Stomach (tissue), 9 donors: Measurements from ENCODE around the gene MAP3K20. TPM values are rescaled to one million over a fixed set of nuclear protein-coding genes. Genes with fewer than 3 reads are reported as not detected.

Experiments
- DNase-seq, 2 donors: peaks; one replicate each; pipeline versions ENCODE4 v3.0.0 to v3.0.0-alpha.2; 2013 to 2019
- H3K27ac ChIP-seq, 5 donors: fragments of 200-600 bp in 4 of 5; sonication (generic) in 4 of 5; one replicate each; pipeline ENCODE4 v1.5.1; 2013 to 2019; ENCODE audit warnings: mild to moderate bottlenecking in 1 of 5, moderate library complexity in 1 of 5
- H3K27me3 ChIP-seq, 3 donors: fragments of 200-600 bp; sonication (generic); one replicate each; pipeline ENCODE4 v1.5.1; 2017 to 2019; ENCODE audit warnings: mixed run types in 1 of 3
- H3K36me3 ChIP-seq, 4 donors: fragments of 200-600 bp; sonication (generic); 1 replicate in 3 of 4; 2 replicates in 1 of 4; pipeline ENCODE4 v1.5.1; 2016 to 2019
- H3K4me1 ChIP-seq, 4 donors: fragments of 200-600 bp; sonication (generic); one replicate each; pipeline ENCODE4 v1.5.1; 2016 to 2019
- H3K4me3 ChIP-seq, 4 donors: fragments of 200-600 bp; sonication (generic) in 3 of 4; one replicate each; pipeline ENCODE4 v1.5.1; 2016 to 2019; ENCODE audit warnings: mild to moderate bottlenecking in 1 of 4
- H3K9me3 ChIP-seq, 4 donors: fragments of 200-600 bp; sonication (generic); one replicate each; pipeline ENCODE4 v1.5.1; 2016 to 2019
- EP300 ChIP-seq: sonication (generic); formaldehyde crosslinking; IDR thresholded peaks from one replicate; pipeline ENCODE4 v1.6.1; 2017; ENCODE audit warnings: antibody characterized with exemption
- POLR2A ChIP-seq, 4 donors: fragments of 450-650 bp; IDR thresholded peaks; one replicate each; pipeline ENCODE4 v1.6.1; 2016; ENCODE audit warnings: antibody characterized with exemption in 4 of 4, control low read depth in 2 of 4, mild to moderate bottlenecking in 1 of 4, moderate library complexity in 1 of 4
- POLR2AphosphoS5 ChIP-seq, 3 donors: sonication (generic); formaldehyde crosslinking; IDR thresholded peaks; one replicate each; pipeline ENCODE4 v1.6.1; 2016; ENCODE audit warnings: antibody characterized with exemption in 3 of 3
- WGBS, 5 donors: extraction: QIAGEN DNeasy Blood & Tissue Kit in 3 of 5; methylation state at CpG; one replicate each; pipeline versions ENCODE4 v1.1.5 to v1.1.7; 2013 to 2018; 5-methylcytosine and 5-hydroxymethylcytosine counted together
- intact Hi-C: fragments of 100-400 bp; cut with DNase I; formaldehyde crosslinking; loops from one replicate; pipeline ENCODE4 v1.15.1; 2023; ENCODE audit warnings: low total_unique reads
- polyA plus RNA-seq, 3 donors: library from polyadenylated mRNA; stranded (reverse); fragments of 200-250 nt; gene quantifications; one replicate each; pipeline ENCODE4 v1.2.3, GENCODE V29; 2013
- total RNA-seq, 5 donors: library from RNA; depleted of rRNA; stranded (reverse); fragments of >200 nt; gene quantifications; one replicate each; pipeline versions ENCODE4 v1.1.0 to v1.2.3, GENCODE V29; 2014 to 2016
- TF ChIP-seq, protein P1 (sequence below), 7 experiments: fragments of 450-650 bp in 4 of 7; fragments of 200-600 bp in 3 of 7; sonication (generic) in 3 of 7; IDR thresholded peaks; one replicate each; pipeline ENCODE4 v1.5.1; 2016 to 2019; ENCODE audit warnings: antibody characterized with exemption in 7 of 7, control low read depth in 2 of 7, mild to moderate bottlenecking in 1 of 7
- donor health status: healthy with polysubstance abuse.
- donor health status: Bipolar disorder and iron deficiency.
- donor health status: healthy.

MAP3K20 gene
- total and polyA plus RNA-seq, 8 donors, result 9.3 to 180 (median 29.2) TPM

DNA sequence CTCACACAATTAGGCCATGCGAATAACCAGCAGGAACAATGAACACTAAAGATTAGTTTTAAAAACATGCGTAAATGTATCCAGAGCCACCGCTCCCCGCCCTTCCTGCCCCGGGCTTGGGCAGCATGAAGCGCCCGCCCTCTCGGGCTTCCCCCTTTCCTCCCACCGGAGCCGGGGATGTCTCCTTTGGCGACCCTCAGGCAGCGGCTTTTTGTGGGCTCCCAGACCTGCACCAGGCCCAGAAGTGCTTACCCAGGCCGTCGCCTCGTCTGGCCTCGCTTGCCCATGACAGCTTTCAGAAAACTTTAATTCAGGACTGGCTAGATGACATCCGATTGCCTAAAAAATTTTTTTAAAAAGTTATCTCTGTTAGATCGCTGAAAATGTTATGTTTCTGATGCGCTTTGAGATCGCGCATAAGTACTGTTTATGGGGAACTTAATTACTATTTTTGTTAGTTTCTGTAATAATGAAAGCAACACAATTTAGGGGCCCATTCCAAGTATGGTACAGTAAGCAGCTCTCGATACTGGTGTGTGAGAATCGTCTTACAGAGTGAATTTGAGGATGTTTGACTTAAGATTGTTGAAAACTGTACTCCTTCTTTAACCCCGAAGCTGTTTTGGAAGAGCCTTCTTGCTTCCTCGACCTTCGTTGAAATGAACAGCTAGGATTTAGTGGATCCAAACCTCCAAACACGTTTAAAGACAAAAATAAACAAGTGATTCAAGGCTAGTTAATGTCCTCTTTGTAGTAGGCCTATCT lies 1.1 kb downstream of the MAP3K20 start:
- 2 to 12% (median 5%) methylated on average over 27 of the region's 27 CpGs for WGBS, 5 donors
- Histone ChIP-seq H3K4me3 (peak overlapping the region; percentile 72 to 86 (median 78)), H3K36me3 (no peaks in the 10 kb centered on the region), H3K27ac (peak overlapping the region; percentile 83 to 99 (median 92)), H3K9me3 (no peaks in the 10 kb centered on the region), H3K4me1 (peaks cover 0 to 57% (median 28%) of the 10 kb centered on the region in 4 donors), H3K27me3 (no peaks in the 10 kb centered on the region)
- peak; percentile 44 to 78 for DNase-seq
- TF ChIP-seq POLR2AphosphoS5 (IDR thresholded peaks at IDR 0.05) (peak in 1 of 3 donors; percentile 7), EP300 (no peak)
- intact Hi-C loops, result no loop called here

DNA sequence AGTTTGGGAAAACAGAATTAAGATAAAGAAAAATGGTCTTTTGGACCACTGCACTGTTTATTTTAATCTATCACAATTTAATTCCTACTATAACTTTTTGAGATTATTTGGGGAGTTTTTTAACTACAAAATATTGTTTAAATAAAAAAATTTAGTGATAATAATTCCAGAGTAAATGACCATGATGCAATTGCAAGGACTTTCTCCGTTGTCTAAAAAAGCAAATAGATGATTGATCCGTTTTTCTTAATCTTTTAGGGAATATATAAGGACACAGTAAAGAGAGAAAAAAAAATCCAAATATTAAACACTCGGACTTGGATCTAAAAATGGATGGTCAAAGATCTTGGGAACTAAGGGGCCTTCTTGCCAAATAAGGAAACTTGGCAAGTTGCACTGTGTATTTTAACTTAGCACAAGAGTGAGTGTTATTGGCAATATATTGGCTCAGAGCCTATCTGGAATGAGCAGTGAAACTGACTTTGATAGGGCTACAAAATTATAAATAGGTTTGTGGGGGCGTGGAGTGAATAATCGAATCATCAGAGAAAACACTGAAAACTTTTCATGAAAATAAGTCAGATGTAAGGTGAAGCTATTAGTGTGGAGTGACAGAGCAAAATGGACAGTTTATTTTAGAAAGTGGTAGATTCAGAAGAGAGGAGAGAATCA lies 2.0 kb downstream of the MAP3K20 start:
- no peaks in the 10 kb centered on the region for H3K36me3 ChIP-seq
- WGBS, 5 donors, result 24 to 45% (median 32%) methylated on average over 5 of the region's 5 CpGs
- no peaks in the 10 kb centered on the region for H3K9me3 ChIP-seq
- intact Hi-C loops, result no loop called here
- H3K4me3 ChIP-seq, result peak overlapping the region; percentile 72 to 86 (median 78)
- peak overlapping the region in 4 of 5 donors; percentile 89 to 99 (median 94) for H3K27ac ChIP-seq
- TF ChIP-seq POLR2A (IDR thresholded peaks at IDR 0.05) (no peak), EP300 (no peak)
- H3K4me1 ChIP-seq, result peaks cover 0 to 61% (median 29%) of the 10 kb centered on the region in 4 donors
- DNase-seq, result peak in 1 of 2 donors; percentile 47
- H3K27me3 ChIP-seq, result no peaks in the 10 kb centered on the region

DNA sequence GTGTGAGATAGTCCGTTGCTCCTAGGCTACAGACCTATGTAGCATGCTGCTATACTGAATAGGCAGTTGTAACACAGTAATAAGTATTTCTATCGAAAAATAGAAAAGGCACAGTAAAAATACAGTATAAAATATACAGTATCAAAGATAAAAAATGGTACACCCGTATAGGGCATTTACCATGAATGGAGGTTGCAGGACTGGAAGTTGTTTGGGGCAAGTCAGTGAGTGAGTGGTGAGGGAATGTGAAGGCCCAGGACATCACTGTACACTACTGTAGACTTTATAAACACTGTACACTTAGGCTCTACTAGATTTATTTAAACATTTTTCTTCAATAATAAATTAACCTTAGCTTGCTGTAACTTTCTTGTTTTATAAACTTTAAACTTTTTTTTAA lies 3.5 kb downstream of the MAP3K20 start:
- Histone ChIP-seq H3K4me3 (no peak overlapping the region), H3K27me3 (no peaks in the 10 kb centered on the region), H3K36me3 (no peaks in the 10 kb centered on the region), H3K27ac (peak overlapping the region in 2 of 5 donors; percentile 95 to 99), H3K4me1 (peaks cover 0 to 64% (median 30%) of the 10 kb centered on the region in 4 donors), H3K9me3 (no peaks in the 10 kb centered on the region)
- intact Hi-C loops, result no loop called here
- TF ChIP-seq, protein P1, sequence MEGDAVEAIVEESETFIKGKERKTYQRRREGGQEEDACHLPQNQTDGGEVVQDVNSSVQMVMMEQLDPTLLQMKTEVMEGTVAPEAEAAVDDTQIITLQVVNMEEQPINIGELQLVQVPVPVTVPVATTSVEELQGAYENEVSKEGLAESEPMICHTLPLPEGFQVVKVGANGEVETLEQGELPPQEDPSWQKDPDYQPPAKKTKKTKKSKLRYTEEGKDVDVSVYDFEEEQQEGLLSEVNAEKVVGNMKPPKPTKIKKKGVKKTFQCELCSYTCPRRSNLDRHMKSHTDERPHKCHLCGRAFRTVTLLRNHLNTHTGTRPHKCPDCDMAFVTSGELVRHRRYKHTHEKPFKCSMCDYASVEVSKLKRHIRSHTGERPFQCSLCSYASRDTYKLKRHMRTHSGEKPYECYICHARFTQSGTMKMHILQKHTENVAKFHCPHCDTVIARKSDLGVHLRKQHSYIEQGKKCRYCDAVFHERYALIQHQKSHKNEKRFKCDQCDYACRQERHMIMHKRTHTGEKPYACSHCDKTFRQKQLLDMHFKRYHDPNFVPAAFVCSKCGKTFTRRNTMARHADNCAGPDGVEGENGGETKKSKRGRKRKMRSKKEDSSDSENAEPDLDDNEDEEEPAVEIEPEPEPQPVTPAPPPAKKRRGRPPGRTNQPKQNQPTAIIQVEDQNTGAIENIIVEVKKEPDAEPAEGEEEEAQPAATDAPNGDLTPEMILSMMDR (IDR thresholded peaks at IDR 0.05), result no peak
- TF ChIP-seq POLR2AphosphoS5 (IDR thresholded peaks at IDR 0.05) (no peak), POLR2A (IDR thresholded peaks at IDR 0.05) (no peak), EP300 (no peak)
- WGBS, 5 donors, result 75 to 87% (median 85%) methylated on average over 3 of the region's 3 CpGs
- no peak for DNase-seq

DNA sequence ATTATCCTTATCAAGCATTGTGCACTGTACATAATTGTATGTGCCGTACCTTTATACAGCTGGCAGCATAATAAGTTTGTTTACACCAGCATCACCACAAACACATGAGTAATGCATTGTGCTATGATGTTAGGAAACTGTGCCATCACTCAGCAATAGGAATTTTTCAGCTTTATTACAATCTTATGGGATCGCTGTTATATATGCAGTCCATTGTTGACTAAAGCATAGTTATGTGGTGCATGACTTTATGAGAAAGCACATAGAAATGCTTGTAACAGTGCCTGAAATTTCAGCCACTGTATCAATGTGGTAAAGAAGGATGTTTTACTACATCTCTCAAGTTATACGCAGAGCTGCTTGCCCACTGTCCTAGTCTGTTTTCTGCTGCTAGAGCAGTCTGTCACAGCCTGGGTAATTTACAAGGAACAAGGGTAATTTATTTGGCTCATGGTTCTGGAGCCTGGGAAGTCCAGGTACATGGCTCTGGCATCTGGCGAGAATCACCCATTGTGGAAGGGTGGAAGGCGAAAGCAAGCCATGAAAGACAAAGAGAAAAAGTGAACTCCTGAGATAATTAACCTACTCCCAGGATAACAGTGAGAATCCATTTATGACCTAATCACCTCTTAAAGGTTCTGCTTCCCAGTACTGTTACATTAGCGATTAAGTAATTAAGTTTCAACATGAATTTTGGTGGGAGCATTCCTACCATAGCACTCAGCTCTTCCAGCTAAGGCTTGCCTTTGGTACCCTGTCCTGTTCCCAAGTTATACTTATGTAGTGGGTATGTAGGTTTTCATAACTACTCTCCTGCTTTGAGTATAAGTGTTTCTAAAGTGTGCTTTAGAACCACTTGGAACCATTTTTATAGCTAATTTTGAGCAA lies 4.6 kb downstream of the MAP3K20 start:
- DNase-seq, result no peak

More for the DNA sequence above, 4.6 kb downstream of the MAP3K20 start:
- H3K27me3 ChIP-seq, result no peaks in the 10 kb centered on the region
- TF ChIP-seq, protein P1 (IDR thresholded peaks at IDR 0.05), result no peak
- peak in 1 of 3 donors; percentile 7 for TF ChIP-seq POLR2AphosphoS5 (IDR thresholded peaks at IDR 0.05)
- WGBS, 5 donors, result 88 to 92% (median 90%) methylated on average over 6 of the region's 6 CpGs
- no peaks in the 10 kb centered on the region for H3K36me3 ChIP-seq
- no peak overlapping the region for H3K4me3 ChIP-seq
- H3K9me3 ChIP-seq, result no peaks in the 10 kb centered on the region
- intact Hi-C loops, result no loop called here
- H3K27ac ChIP-seq, result peak overlapping the region in 1 of 5 donors; percentile 7
- H3K4me1 ChIP-seq, result peaks cover 0 to 68% (median 28%) of the 10 kb centered on the region in 4 donors
